ENCODE results near the gene SYNE2.

The SYNE2 gene

DNA sequence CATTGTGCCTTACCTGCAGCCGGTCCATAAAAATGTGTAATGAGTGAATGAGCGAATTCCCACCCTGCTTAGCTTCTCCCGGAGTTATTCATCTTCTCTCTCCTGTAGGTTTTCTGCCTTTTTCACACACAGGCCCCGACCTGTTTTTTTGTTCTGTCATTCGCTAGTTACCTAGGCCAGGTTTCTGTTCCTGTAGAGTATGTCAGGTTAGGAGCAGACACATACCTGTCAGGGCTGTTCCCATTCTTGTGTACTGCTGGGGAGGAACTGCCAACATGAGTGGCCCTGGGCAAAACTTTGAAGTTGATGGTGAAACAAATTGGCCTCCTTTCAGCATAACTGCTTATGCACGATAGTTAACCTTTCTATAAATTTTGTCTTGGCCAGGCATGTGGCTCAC lies 140.1 kb downstream of the SYNE2 start:
- Histone ChIP-seq H3K27me3 (replicated peaks) (no peaks in the 10 kb centered on the region), H3K36me3 (replicated peaks) (no peaks in the 10 kb centered on the region), H3K4me3 (ENCODE audit: low read depth, low read length) (no peak overlapping the region), H3K27ac (no peak overlapping the region)
- TF ChIP-seq, protein P1, sequence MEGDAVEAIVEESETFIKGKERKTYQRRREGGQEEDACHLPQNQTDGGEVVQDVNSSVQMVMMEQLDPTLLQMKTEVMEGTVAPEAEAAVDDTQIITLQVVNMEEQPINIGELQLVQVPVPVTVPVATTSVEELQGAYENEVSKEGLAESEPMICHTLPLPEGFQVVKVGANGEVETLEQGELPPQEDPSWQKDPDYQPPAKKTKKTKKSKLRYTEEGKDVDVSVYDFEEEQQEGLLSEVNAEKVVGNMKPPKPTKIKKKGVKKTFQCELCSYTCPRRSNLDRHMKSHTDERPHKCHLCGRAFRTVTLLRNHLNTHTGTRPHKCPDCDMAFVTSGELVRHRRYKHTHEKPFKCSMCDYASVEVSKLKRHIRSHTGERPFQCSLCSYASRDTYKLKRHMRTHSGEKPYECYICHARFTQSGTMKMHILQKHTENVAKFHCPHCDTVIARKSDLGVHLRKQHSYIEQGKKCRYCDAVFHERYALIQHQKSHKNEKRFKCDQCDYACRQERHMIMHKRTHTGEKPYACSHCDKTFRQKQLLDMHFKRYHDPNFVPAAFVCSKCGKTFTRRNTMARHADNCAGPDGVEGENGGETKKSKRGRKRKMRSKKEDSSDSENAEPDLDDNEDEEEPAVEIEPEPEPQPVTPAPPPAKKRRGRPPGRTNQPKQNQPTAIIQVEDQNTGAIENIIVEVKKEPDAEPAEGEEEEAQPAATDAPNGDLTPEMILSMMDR (IDR thresholded peaks at IDR 0.05; ENCODE audit: low read depth, low read length, missing control alignments) = no peak
- in situ Hi-C loops (cut with HindIII; ENCODE audit: low pct_ligation_motif_present, low sequenced_read_pairs) = no loop called here
- DNase-seq = no peak

DNA sequence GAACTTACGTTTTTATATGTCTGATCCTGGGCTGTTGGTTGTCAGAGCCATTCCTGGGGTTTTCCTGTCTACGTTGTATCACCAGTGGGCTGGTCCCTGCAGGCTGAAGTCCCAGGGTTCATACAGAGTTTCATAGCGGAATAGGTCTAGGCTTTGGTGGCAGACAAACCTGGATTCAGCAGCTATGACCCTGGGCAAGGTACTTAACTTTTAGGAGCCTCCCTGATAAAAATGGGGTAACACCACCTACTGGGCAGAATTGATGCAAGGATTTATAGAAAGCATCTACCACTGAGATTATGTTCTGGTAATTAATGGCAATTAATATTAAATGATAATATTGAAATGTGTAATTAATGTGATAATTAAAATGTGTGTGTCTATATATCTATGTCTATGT lies 141.2 kb downstream of the SYNE2 start:
- H3K27me3 ChIP-seq (replicated peaks) = no peaks in the 10 kb centered on the region
- H3K4me3 ChIP-seq (ENCODE audit: low read depth, low read length) = no peak overlapping the region
- in situ Hi-C loops (cut with HindIII; ENCODE audit: low pct_ligation_motif_present, low sequenced_read_pairs) = no loop called here
- H3K36me3 ChIP-seq (replicated peaks) = no peaks in the 10 kb centered on the region
- TF ChIP-seq, protein P1 (IDR thresholded peaks at IDR 0.05; ENCODE audit: low read depth, low read length, missing control alignments) = peak; percentile 34
- DNase-seq = peak; percentile 2
- H3K27ac ChIP-seq = no peak overlapping the region

DNA sequence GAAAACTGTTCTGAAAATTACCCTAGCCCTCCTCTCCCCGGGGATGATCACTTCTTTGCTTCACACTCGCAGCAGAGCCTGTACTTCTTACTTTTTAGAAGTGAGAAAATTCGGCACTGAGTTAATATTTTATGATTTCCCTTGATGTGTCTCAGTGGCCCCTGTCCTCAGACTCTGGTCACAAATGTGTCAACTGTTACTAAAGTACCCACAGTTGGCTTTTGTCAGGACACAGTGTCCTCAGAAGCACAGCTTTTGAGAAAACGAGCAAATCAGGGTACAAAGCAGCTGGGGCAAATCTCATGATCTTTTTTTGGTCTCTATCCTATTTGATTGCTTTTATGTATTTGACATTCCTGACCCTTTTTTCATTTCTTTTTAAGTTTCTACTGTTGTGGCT lies 142.5 kb downstream of the SYNE2 start:
- no peaks in the 10 kb centered on the region for H3K27me3 ChIP-seq (replicated peaks)
- no peak overlapping the region for H3K27ac ChIP-seq
- in situ Hi-C loops (cut with HindIII; ENCODE audit: low pct_ligation_motif_present, low sequenced_read_pairs) = no loop called here
- H3K4me3 ChIP-seq (ENCODE audit: low read depth, low read length) = no peak overlapping the region
- no peaks in the 10 kb centered on the region for H3K36me3 ChIP-seq (replicated peaks)
- DNase-seq = no peak
- TF ChIP-seq, protein P1 (IDR thresholded peaks at IDR 0.05; ENCODE audit: low read depth, low read length, missing control alignments) = no peak

DNA sequence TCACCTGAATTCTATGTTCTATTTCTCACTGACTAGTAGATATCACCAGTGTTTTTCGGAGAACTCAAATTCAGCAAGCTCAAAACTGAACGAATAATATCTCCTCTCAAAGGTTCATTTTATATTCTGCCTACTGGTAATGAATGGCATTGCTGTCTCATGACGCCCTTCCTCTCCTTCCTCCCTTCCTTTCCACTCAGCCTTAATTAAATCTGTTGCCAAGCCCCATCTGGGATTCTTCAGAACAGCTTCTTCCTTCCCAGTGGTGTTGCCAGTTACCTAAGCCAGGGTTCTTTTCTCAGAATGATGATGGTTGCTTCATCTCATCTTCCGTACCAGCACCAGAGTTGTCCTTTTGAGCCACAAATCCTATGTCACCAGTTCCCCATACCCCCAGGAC lies 143.2 kb downstream of the SYNE2 start:
- H3K27ac ChIP-seq = no peak overlapping the region
- no peaks in the 10 kb centered on the region for H3K27me3 ChIP-seq (replicated peaks)
- in situ Hi-C loops (cut with HindIII; ENCODE audit: low pct_ligation_motif_present, low sequenced_read_pairs) = no loop called here
- no peak for DNase-seq
- no peak overlapping the region for H3K4me3 ChIP-seq (ENCODE audit: low read depth, low read length)
- H3K36me3 ChIP-seq (replicated peaks) = no peaks in the 10 kb centered on the region
- TF ChIP-seq, protein P1 (IDR thresholded peaks at IDR 0.05; ENCODE audit: low read depth, low read length, missing control alignments) = no peak

DNA sequence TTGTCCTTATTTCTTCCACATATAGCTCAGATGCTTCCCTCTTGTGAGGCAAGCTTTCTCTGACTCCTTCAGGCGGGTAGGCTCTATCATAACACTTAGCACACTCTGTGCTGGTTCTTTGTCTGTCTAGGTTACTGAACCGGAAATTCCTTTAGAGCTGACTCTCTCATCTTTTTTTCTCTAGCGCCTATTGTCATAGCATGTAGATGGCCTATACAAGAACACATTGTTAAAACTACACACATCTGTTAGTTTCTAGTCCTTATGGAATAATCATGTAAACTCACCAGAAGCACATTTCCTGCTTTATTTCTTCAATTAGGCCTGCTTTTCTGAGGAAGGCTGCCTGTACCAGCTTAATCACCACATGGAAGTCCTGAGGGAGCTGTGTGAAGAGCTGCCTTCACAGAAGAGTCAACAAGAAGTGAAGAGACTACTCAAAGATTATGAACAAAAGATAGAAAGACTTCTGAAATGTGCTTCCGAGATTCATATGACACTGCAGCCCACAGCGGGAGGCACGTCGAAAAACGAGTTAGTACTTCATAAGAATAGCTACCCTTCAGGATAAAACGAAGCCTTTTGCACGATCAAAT lies 143.9 kb downstream of the SYNE2 start:
- peak; percentile 51 for DNase-seq
- in situ Hi-C loops (cut with HindIII; ENCODE audit: low pct_ligation_motif_present, low sequenced_read_pairs) = no loop called here
- TF ChIP-seq, protein P1 (IDR thresholded peaks at IDR 0.05; ENCODE audit: low read depth, low read length, missing control alignments) = peak; percentile 5
- no peak overlapping the region for H3K4me3 ChIP-seq (ENCODE audit: low read depth, low read length)
- H3K27me3 ChIP-seq (replicated peaks) = no peaks in the 10 kb centered on the region
- no peaks in the 10 kb centered on the region for H3K36me3 ChIP-seq (replicated peaks)
- H3K27ac ChIP-seq = no peak overlapping the region

DNA sequence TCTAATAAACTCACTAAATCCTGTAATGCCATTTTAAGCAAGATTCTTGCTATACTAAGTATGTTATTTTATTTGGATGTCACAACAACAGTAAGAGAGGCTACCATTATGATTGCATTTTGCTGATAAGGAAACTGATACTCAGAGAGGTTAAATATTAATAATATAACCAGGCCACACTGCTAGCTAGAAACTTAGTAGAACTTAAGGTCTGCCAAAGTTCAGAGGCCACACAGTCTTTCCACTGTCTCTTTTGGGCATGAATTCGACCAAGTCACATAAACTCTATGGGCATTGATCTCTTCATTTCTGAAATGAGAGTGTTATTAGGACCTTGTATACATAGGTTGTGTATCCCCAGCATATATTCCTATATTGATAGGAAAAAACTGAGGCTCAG lies 147.9 kb downstream of the SYNE2 start:
- H3K36me3 ChIP-seq (replicated peaks) = no peaks in the 10 kb centered on the region
- no peaks in the 10 kb centered on the region for H3K27me3 ChIP-seq (replicated peaks)
- no peak overlapping the region for H3K27ac ChIP-seq
- in situ Hi-C loops (cut with HindIII; ENCODE audit: low pct_ligation_motif_present, low sequenced_read_pairs) = no loop called here
- TF ChIP-seq, protein P1 (IDR thresholded peaks at IDR 0.05; ENCODE audit: low read depth, low read length, missing control alignments) = no peak
- no peak for DNase-seq
- no peak overlapping the region for H3K4me3 ChIP-seq (ENCODE audit: low read depth, low read length)
